Spleen (tissue), 7 donors: Measurements from ENCODE around the gene MOK.

Source experiments
- POLR2A ChIP-seq, 3 donors: fragments of 450-650 bp; IDR thresholded peaks; one replicate each; pipeline ENCODE4 v1.5.1; 2017; ENCODE audit warnings: antibody characterized with exemption in 3 of 3, mild to moderate bottlenecking in 1 of 3
- POLR2AphosphoS5 ChIP-seq, 3 donors: sonication (generic); formaldehyde crosslinking; IDR thresholded peaks; one replicate each; pipeline ENCODE4 v1.5.1; 2017; ENCODE audit warnings: antibody characterized with exemption in 3 of 3
- TF ChIP-seq, protein P1 (sequence below), 11 experiments: fragments of 200-600 bp in 7 of 11; fragments of 450-650 bp in 4 of 11; sonication (generic) in 4 of 11; IDR thresholded peaks in 8 of 11; conservative IDR thresholded peaks in 3 of 11; 1 replicate in 7 of 11; 2 replicates in 4 of 11; pipeline versions ENCODE4 v1.4.0 to v1.8.0; 2016 to 2021; ENCODE audit warnings: antibody characterized with exemption in 11 of 11, inconsistent platforms in 4 of 11, mild to moderate bottlenecking in 1 of 11
- donor health status: DM: no; HTN: no; CAD: no; lungs with moderate emphysema.
- donor health status: DM: no; HTN: no; CAD: no.
- donor health status: DM: no; HTN: no; CAD: no.

DNA sequence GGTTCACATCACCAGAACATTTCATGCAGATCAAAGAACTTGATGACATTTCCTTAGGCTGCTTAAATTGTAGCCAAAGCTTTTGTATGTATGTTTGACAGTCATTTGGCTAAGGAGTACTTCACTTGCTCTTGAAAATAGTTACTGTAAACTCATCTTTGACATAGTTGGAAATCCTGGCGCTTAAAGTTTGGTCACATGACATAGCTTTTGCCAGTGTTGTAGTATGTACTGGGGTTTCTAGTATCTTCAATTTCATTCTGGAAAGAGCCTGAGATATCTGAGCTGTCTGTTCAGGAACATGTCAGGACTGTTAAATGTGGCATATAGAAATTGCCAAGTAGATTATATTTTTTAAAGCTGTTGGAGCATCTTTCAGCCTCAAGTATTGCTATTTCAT, 109.5 kb downstream of the MOK start:
- TF ChIP-seq, protein P1, sequence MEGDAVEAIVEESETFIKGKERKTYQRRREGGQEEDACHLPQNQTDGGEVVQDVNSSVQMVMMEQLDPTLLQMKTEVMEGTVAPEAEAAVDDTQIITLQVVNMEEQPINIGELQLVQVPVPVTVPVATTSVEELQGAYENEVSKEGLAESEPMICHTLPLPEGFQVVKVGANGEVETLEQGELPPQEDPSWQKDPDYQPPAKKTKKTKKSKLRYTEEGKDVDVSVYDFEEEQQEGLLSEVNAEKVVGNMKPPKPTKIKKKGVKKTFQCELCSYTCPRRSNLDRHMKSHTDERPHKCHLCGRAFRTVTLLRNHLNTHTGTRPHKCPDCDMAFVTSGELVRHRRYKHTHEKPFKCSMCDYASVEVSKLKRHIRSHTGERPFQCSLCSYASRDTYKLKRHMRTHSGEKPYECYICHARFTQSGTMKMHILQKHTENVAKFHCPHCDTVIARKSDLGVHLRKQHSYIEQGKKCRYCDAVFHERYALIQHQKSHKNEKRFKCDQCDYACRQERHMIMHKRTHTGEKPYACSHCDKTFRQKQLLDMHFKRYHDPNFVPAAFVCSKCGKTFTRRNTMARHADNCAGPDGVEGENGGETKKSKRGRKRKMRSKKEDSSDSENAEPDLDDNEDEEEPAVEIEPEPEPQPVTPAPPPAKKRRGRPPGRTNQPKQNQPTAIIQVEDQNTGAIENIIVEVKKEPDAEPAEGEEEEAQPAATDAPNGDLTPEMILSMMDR (IDR thresholded peaks at IDR 0.05 in 8 of 11, conservative IDR thresholded peaks at IDR 0.05 in 3 of 11): no peak
- TF ChIP-seq POLR2A (IDR thresholded peaks at IDR 0.05) (no peak), POLR2AphosphoS5 (IDR thresholded peaks at IDR 0.05) (no peak)
